Measurements from ENCODE around the gene EPHA3.

EPHA3 gene

DNA sequence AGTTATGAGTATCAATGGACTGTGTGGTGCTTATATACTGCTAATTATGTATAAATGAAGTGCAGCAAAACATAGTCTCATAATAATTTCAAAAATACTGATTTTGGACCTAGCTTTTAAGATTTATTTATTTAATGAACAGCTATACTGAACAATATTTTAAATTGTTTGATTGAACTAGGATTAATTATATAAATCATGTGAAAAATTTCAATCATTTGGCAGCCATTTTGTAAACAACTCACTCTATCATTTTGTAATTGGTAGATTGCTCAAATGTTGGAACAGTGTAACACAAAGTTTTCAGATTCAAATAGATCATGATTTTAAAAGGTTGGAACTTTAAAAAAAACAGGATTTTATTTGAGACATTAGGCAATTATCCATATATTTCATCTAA is 47.0 kb downstream of the EPHA3 start:
- no peak for DNase-seq

DNA sequence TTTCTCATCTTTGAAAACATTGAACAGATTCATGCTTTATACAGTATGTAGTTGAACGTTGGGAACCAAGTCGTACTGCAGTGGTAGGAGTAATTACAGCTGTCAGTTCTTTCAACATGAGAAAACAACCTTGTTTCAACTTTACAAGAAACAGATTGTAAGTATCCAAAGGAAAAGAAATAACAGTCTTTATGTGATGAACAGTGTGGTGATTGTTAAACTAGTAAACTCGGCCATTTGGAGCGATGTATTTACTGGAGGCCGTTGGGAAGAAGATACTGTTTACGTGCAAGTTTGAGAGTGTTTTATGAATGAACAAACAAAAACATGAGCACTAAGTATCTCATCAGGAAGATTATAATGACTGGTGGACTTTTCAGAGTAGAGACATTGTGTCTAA is 48.4 kb downstream of the EPHA3 start:
- DNase-seq: no peak

DNA sequence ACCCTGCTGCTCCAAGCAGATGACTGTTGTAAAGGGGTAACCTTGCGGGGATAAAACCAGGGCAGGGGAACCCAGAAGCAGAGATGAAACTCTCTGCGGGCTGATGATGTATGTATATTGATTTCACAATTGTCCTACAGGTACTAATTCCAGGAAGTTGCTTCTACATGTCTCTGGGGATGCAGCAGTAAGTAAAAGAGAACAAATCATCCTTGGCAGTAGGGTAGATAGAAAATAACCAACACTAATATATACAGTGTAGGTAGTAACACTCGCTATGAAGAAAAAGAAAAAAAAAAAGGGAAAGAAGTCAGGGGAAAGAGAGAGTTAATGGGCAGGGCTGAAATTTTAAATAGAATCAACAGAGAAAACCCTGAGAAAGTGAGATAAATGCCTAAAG is 50.2 kb downstream of the EPHA3 start:
- DNase-seq: no peak

DNA sequence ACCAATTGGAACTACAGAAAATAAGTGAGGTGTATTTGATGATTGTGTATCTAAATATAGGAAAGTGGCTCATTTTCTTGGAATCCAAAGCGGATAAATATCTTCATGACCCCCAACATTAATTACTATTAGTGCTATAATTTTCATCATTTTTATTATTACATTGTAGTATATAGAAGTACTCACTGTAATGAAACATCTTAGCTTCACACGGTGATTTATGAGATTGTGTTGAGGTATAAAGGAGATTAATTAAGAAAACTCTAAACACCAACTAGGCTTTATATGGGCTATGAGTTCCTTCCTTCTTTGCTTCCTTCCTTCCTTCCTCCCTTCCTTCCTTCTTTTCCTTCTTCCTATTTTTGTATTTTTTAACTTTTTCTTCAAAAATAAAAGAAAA is 52.2 kb downstream of the EPHA3 start:
- DNase-seq: no peak

DNA sequence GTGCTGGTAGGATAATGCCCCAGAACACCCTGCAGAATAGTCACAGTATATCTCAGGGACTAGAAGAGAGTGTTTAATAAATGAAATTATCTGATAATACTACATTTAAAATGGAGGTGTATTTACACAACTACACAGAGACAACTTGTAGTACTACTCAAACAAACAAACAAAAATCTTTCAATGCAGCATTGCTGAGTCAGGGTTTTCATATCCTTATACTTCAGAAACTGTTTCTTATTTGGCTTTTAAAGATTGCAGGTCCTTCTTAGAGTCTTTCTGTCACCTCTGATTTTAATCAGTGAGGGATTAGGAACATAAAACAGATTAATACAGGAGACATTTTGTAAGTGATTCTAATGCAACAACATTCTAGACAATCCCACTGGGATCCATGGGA is 57.4 kb downstream of the EPHA3 start:
- no peak for DNase-seq

DNA sequence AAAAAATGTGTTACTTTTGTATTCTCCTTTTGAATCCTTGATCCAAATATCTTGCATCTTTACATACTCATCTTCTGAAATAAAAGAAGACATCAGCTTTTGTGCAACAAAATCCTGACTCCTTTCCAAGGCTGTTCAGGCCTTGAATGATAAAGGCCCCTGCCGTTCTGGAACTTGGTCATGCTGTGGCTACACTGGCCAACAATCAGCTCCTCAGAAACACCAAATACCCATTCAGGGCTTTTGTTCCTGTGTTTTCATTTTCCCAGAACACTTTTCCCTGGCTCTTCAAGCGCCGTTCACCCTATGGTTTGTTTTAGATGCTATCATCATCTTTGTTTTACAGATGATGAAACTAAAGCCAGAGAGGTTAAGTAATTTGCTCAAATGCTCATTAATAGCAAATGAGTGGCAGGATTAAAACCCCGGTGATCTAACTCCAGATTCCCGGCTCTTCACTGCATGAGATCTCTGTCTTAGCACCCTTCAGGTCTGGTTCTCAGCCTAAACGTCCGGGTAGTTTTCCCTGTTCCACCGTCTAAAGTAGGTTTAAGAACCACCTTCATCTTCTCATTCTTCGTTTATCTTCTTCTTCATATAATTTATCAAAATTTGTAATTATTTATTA is 58.3 kb downstream of the EPHA3 start:
- no peak for DNase-seq

DNA sequence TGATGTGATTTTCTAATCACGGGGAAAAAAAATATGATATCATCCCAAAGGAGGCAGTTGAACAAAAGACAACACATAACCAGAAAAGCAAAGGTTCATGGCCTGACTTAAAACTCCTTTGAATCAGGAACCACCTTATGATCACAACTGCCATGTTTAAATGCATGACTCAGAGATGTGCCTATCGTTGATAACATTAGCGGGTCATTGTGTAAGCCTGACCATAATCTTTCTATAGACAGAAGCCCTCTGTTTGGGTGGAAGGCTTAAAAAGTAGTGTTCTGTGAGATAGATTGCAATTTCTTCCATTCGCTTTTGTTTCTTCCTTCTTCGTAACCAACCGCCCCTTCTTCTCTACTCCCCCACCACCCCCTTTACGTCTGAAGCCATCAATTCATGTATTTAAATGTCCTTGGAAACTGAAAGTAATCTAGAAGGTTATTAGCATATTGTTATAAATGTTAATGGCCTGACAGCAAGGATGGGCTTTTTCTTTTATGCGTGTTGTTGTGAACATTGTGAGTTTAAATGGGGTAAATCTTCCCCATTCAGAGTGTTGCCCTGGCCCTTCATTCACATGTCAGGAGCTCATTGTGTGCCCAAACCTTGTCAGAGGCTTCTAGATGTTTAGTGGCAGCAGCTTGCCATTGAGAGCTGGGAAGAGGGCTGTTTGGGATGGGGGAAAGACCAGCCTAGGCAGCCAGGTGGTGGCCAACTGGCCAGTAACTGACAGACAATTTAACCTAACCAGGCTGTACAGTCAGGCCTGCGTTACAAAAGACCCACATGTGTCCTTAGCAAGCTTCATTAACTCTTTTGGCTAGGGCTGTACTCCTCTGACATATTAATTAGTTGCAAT is 64.5 kb downstream of the EPHA3 start:
- DNase-seq: no peak

DNA sequence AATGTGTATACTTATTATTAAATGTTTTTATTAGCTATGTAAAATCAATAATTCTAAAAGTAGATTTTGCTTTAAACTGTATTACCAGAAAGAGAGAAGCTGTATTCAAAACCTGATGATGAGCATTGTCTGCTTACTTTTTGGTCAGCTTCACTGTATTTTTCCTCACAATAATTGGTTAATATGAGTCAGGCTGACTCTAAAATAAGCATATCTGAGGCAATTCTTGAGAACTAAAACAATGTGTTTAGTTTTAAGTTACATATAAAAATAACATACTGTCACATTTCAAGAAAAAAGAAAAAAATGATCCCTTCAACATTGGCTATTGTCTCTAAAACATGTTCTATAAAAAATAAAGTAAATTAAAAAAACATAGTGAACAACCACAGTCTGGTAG is 66.1 kb downstream of the EPHA3 start:
- DNase-seq: no peak

DNA sequence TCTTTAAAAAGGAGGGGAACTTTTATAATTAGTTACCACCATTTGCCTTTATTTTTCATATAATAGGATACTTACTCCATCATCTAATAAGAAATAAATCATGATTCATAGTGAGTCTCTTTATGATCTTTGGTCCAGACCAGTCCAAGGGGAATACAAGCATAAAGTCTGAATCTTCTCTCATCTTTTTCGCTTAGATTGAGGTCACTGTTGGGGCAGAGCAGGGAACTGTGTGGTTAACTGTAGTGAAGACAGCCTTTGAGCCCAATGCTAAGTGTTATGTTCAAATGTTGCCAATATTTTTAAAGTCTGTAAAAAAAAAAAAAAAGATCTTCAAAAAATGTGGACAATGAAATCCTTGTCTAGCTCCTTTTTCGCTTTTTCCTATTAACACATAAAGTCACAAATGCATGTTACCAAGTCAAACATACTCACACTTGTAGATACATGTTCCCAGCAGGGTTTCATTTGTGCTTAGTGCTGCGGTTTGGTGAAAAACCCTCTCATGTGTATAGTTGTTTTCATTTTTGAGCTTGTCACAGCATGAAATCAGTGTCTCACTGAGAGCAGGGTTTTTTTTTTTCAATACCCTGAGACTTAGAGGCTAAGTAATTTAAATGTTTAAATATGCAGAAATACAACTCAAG is 72.1 kb downstream of the EPHA3 start:
- no peak for DNase-seq

DNA sequence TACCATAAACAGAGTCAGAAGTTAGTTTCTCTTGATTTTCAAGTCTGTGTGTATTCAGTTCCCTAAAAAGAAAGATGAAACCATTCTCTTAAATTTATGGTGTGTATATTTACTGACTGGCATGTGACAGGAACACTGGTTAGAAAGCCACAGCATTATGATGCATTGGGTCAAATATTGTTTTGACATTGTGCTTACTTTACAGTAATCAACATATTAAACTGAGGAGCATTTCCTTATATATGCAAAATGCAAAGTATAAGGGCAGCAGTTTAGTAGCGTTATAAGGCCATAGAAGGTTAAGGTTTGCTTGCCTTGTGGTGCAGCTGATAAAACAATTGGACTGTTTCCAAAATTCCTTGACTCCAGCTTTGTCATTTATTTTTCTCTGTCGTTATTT is 72.9 kb downstream of the EPHA3 start:
- DNase-seq: no peak

DNA sequence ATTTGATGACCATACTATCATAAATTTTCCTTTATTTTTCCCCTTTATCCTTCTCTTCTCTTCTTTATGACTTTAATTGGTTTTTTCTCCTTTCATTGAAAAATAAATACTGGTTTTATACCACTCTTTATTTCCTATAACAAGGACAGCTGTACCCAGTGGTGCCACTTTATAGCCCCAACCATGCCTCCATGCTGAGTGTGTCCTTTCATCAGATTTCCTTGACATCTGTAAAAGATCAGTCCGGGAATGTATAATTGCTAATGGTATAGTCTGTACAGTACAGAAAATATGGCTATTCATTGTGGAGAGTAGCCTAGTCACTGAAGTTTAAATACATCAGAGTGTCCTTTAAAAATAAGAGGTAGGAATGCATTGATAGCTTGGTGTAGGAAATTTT is 74.6 kb downstream of the EPHA3 start:
- no peak for DNase-seq

DNA sequence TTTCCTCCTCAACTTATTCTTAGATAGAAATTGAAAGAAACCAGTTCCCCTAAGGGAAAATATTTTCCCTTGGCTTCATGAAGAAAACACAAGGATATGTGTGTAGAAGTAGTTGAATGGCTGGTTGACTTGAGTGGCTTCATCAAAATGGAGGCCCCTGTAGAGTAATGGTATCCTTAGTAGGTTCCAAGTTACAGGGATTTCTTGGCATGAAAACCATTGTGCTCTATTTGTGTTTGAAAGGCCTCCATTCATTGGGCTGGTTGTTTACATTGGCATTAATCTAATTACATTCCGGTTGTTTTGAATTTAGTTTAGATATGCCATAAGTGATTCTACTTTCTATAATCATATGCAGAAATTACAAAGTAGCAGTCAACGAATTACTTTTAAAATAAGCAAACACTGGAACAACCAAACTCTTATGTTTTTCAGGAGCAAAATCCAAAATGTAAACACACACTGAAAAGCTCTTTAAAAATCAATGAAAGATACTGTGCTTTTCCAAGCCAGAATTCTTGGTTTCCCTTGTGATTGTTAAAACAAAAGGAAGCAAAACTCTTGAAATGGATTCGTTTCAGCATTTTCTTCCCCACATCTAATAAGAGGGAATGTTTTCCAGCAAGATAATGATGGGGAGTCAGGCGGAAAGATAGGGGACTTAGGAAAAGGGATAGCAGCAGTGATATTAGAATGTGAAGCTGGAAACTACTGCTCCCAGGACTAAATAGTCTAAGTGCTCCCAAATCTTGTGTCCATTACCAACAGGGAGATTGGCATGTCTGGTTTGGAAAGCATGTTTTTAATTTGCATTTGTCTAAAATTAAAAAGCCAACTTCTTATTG is 77.0 kb downstream of the EPHA3 start:
- no peak for DNase-seq

DNA sequence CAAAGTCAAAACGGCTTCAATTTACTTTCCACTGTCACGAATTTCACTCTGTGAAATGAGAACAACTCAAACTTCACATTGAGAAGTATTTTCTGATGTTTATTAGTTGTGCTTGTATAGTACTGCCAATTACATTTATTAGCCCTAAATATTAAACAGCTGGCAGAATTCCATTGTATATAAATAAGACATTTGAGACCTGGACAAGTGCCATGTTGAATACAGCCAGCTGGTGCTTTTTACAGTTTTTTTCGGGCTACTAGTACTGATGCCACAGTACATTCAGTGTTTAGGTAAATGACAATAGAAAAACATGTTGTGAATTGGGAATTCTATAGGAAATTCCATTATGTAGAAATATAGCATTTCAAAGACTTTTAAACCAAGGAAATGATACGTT is 79.0 kb downstream of the EPHA3 start:
- no peak for DNase-seq

DNA sequence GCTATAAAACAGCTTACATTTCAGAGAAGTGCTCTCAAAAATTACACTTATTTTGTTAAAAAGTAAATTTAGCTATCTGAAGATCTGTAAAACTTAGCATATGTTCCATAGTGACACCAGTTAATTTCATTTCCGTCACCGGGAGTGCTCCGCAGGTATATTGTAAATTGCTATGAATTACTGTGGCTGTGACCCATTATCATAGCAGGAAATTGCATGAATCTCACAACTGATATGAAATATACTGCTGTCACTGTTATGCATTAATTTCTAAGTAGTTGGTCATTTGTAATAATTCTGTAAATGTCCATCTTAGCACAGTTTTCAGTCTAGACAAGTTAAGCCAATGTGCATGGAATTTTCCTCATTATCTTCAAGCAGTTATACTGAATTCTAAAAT is 91.2 kb downstream of the EPHA3 start:
- DNase-seq: no peak

DNA sequence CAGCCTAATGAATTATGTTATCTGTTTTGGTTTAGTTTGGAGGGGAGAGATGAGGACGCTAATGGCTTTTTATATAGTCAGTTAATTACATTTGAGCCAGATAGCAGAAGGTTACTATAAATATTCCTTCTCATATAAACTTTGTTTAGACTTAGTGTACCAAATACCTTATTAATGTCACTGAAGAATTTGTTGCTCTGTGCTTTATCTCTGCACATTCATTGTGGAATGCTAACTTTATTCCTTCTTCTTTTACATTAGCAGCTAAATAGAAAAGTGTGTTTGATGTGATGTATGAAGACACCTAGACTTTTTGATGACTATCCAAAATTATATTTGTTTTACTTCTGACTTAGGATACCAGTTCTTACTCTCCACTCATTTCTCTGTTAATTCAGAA is 105.2 kb downstream of the EPHA3 start:
- DNase-seq: no peak

DNA sequence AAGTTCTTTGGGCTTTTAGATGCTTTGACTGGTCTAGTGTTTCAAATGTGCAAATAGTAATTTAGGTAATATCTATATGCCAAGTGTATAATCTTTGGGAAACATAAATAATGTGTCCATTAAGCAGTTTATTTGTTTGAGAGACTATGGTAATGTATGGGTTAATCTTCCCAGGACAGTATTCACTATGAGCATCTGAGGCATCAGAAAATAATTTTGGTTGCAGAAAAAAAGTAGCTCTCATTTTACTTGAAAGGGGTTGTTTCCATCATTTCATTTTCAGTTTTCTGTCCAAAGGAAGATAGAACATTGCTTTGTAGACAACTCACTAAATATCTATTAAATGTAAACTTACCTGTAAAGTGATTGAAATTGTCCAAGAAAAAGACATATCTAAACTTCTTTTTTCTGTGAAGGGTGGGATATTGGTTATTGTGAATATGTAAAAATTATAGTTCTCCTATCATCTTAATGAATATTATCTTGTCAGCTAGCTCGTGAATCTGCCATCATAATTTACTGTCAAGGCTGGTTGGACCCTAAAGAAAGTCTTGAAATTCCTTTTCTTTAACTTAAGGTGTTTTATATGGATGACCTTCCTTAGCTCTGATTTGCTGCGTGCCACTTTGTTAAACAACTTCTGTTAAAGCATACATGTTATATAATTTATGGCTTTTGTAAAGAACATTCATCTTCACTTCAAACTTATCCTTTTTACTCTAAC is 108.8 kb downstream of the EPHA3 start:
- no peak for DNase-seq

DNA sequence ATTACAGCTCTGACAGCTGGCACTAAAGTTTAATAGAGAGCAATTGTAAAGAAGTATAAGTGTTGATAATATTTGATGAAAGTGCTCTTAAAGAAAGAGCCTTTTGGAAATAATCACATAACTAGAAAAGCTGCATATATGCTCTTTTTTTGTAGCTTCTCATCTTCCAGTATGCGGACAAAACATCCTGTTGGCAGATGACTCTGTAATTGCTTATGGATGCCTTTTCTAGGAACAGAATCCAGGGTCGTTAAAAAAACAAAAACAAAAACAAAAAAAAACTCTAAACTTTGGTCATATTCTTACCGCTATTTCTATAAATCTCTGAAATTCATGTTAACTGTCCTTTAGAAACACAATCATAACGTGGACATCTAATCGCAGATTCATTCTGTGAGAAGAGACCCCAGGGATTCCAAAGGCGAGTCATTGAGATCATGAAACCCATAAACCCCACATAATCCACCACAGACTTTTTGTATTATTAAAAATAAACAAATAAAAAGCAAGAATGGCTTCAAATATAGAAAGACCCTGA is 109.8 kb downstream of the EPHA3 start:
- DNase-seq: no peak

DNA sequence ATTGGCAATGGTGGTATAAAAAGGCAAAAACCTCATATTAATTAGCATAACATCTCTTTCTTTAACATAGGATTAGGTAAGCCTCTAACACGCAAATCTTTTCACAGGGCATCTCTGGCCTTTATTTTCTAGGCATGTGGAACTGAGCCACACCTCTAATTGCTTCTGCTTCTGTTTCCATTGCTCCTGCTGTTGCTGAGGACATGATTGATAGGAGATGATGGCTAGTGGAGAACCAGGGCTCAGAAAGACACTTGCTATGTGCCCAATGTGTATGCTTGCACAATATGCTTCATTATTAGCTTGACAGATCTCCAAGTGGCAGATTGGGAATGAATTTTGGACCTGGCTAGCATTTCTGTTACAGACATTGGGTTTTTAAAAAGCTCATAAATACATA is 114.5 kb downstream of the EPHA3 start:
- DNase-seq: no peak

DNA sequence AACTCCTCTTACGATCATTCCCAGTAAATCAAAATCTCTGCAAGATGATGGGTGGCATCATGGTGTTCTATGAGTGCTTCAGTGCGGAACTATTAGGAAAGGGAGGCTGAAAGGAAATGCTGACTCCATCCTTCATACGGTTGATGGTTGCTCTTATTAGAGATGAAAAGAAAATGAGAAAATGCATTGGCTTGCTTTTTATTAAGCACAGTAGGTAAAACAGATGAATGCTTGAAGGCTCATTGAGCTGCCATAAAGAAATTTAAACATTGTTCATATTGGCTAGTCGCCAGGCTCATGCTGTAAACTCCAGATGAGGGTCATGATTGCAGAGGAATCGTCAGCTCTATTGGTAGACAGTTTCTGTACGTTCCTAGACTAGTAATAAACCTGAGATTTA is 115.8 kb downstream of the EPHA3 start:
- no peak for DNase-seq

DNA sequence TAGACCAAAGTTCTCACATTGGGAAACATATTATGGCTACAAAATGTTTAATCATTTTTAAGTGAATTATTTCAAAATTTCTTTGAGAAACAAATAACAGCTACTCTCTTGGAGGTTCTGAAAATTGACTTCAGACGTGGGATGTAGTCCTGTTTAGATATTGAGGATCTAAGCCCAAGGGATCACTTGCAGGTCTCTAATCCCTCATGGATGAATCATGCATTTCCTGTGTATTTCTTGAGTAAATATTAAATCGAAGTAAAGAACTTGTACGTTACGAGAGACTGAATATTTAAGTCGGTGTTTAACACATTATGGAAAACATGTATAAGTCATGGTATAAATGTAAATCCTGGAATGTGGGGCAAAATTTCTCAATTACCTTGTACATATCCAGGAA is 119.8 kb downstream of the EPHA3 start:
- no peak for DNase-seq

DNA sequence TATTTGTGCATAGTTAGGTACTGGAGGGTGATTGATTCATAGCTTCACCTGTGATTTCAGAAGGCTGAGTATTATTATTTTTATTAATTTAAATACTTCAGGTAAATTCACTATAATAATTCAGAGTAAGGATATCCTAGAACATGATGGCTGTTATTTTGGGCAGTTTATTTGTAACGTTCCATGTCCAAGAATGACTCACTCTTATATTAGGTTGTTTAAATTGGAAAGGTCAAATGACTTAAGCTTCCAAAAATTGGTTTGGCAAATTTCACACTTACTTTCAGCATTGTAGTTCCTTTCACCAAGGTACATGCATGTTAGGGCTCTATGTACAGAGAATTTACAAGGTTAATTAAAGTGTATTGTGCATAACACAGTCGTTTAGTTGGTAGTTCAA is 120.2 kb downstream of the EPHA3 start:
- no peak for DNase-seq

DNA sequence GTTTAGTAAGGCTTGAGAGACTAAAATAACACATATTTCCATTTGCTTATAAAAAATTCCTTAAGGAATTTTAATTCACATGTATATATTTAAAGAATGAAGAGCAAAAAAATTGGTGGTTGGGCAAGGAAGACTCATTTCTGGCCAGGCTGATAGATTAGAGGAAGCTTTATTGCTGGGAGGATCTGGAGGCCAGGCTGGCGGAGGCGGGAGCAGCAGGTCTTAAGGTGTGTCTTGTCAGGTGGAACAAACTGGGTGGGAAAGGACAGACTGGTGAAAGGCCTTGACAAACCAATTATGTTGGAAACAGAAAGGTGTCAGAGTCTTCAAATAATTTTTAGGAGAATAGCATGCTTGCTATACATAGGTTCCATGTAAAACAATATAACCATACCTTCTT is 124.7 kb downstream of the EPHA3 start:
- no peak for DNase-seq

All from DMS153 (cell line).